Activated T-helper 2 cell treated with anti-CD3 and anti-CD28 coated beads, Interferon-gamma antibody, Interleukin-2, Interleukin-4, amounts not matched to agents 10 μg/mL and 5 μg/mL and 100 μg/mL, durations not matched to agents 14 hours and 24 hours and 36 hours (primary cell): Measurements from ENCODE around the gene JDP2. TPM values are rescaled to one million over a fixed set of nuclear protein-coding genes. Genes with fewer than 3 reads are reported as not detected.

ENCODE experiments used
- DNase-seq: peaks from one replicate; pipeline ENCODE4 v3.0.0; 2021; ENCODE audit warnings: low spot score
- H3K27ac Mint-ChIP-seq: one replicate; pipeline ENCODE4 v1.8.0; 2021; ENCODE audit warnings: mixed read lengths
- H3K27me3 Mint-ChIP-seq: one replicate; pipeline ENCODE4 v1.8.0; 2021; ENCODE audit warnings: low read depth, mixed read lengths
- H3K36me3 Mint-ChIP-seq: one replicate; pipeline ENCODE4 v1.8.0; 2021; ENCODE audit warnings: low read depth, mixed read lengths
- H3K4me1 Mint-ChIP-seq: one replicate; pipeline ENCODE4 v1.8.0; 2021; ENCODE audit warnings: low read depth, mixed read lengths
- H3K4me3 Mint-ChIP-seq: one replicate; pipeline ENCODE4 v1.8.0; 2021; ENCODE audit warnings: low read depth, mild to moderate bottlenecking, moderate library complexity, mixed read lengths
- H3K9me3 Mint-ChIP-seq: one replicate; pipeline ENCODE4 v1.8.0; 2021; ENCODE audit warnings: mixed read lengths
- intact Hi-C: fragments of 100-400 bp; cut with micrococcal nuclease; formaldehyde crosslinking; loops from one replicate; pipeline ENCODE4 v1.15.1; 2023
- total RNA-seq: library from RNA; stranded (reverse); gene quantifications from 2 replicates; pipeline ENCODE4 v1.2.3, GENCODE V29; 2022

JDP2 gene
- total RNA-seq, 1 donor from 2014 or later = 1.1 TPM

- peaks cover 75% of the 10 kb centered on the region for H3K4me1 Mint-ChIP-seq
- peak overlapping the region; percentile 10 for H3K4me3 Mint-ChIP-seq
These were observed 65.2 kb downstream of the JDP2 start for GRCh38 chr14:75492832-75493591.

GRCh38 chr14:75493592-75494087 is 65.8 kb downstream of the JDP2 start:
- DNase-seq = no peak
- Mint-ChIP-seq H3K9me3 (peaks cover 3% of the 10 kb centered on the region), H3K36me3 (no peaks in the 10 kb centered on the region), H3K4me1 (peaks cover 74% of the 10 kb centered on the region), H3K27ac (peak overlapping the region; percentile 85), H3K4me3 (no peak overlapping the region), H3K27me3 (no peaks in the 10 kb centered on the region)
- intact Hi-C loops = loop anchor here (10.0 kb wide), 1 partner anchor 369 kb away; the partner anchor contains the start of gene NEK9

More at GRCh38 chr14:75492832-75493591, 65.2 kb downstream of the JDP2 start:
- H3K27ac Mint-ChIP-seq = peak overlapping the region; percentile 85
- intact Hi-C loops = loop anchor here (10.0 kb wide), 1 partner anchor 368 kb away; the partner anchor contains the start of gene NEK9
- H3K9me3 Mint-ChIP-seq = peaks cover 3% of the 10 kb centered on the region
- no peaks in the 10 kb centered on the region for H3K27me3 Mint-ChIP-seq
- no peaks in the 10 kb centered on the region for H3K36me3 Mint-ChIP-seq
- no peak for DNase-seq

GRCh38 chr14:75494896-75495295 is 67.1 kb downstream of the JDP2 start:
- Mint-ChIP-seq H3K4me1 (peaks cover 77% of the 10 kb centered on the region), H3K9me3 (peaks cover 3% of the 10 kb centered on the region), H3K36me3 (peaks cover 3% of the 10 kb centered on the region), H3K27me3 (no peaks in the 10 kb centered on the region), H3K4me3 (no peak overlapping the region), H3K27ac (peak overlapping the region; percentile 96)
- no peak for DNase-seq
- intact Hi-C loops = loop anchor here (10.0 kb wide), 1 partner anchor 370 kb away; the partner anchor contains the start of gene NEK9

GRCh38 chr14:75495399-75495798 is 67.6 kb downstream of the JDP2 start:
- Mint-ChIP-seq H3K4me3 (no peak overlapping the region), H3K27me3 (no peaks in the 10 kb centered on the region), H3K27ac (peak overlapping the region; percentile 96), H3K9me3 (peaks cover 3% of the 10 kb centered on the region), H3K36me3 (peaks cover 3% of the 10 kb centered on the region), H3K4me1 (peaks cover 75% of the 10 kb centered on the region)
- no peak for DNase-seq
- intact Hi-C loops = loop anchor here (10.0 kb wide), 1 partner anchor 371 kb away; the partner anchor contains the start of gene NEK9

GRCh38 chr14:75495882-75496281 is 68.1 kb downstream of the JDP2 start:
- Mint-ChIP-seq H3K36me3 (peaks cover 3% of the 10 kb centered on the region), H3K9me3 (peaks cover 3% of the 10 kb centered on the region), H3K4me3 (no peak overlapping the region), H3K27me3 (no peaks in the 10 kb centered on the region), H3K27ac (peak overlapping the region; percentile 96), H3K4me1 (peaks cover 72% of the 10 kb centered on the region)
- DNase-seq = no peak
- intact Hi-C loops = loop anchor here (2.0 to 10.0 kb wide), 4 partner anchors 77 to 371 kb away; partner anchors contain the start of genes ERG28, NEK9 and TTLL5

GRCh38 chr14:75496755-75497154 is 68.9 kb downstream of the JDP2 start:
- intact Hi-C loops = loop anchor here (1.0 to 10.0 kb wide), 8 partner anchors 26 to 372 kb away; partner anchors contain the start of genes BATF, ERG28, NEK9 and TTLL5
- Mint-ChIP-seq H3K4me3 (no peak overlapping the region), H3K27ac (peak overlapping the region; percentile 96), H3K4me1 (peaks cover 71% of the 10 kb centered on the region), H3K9me3 (peaks cover 3% of the 10 kb centered on the region), H3K27me3 (no peaks in the 10 kb centered on the region), H3K36me3 (peaks cover 3% of the 10 kb centered on the region)
- DNase-seq = no peak

- H3K4me3 Mint-ChIP-seq = peak overlapping the region; percentile 73
- DNase-seq = peak; percentile 58
- intact Hi-C loops = loop anchor here (1.0 to 10.0 kb wide), 8 partner anchors 25 to 372 kb away; partner anchors contain the start of genes BATF, ERG28, NEK9 and TTLL5
- peaks cover 3% of the 10 kb centered on the region for H3K9me3 Mint-ChIP-seq
- H3K4me1 Mint-ChIP-seq = peaks cover 67% of the 10 kb centered on the region
- peak overlapping the region; percentile 96 for H3K27ac Mint-ChIP-seq
- peaks cover 3% of the 10 kb centered on the region for H3K36me3 Mint-ChIP-seq
- no peaks in the 10 kb centered on the region for H3K27me3 Mint-ChIP-seq
These were observed 69.4 kb downstream of the JDP2 start for GRCh38 chr14:75497191-75497590.

- H3K27me3 Mint-ChIP-seq = no peaks in the 10 kb centered on the region
- H3K27ac Mint-ChIP-seq = peak overlapping the region; percentile 96
- H3K4me1 Mint-ChIP-seq = peaks cover 63% of the 10 kb centered on the region
- no peak for DNase-seq
- peaks cover 3% of the 10 kb centered on the region for H3K9me3 Mint-ChIP-seq
- H3K4me3 Mint-ChIP-seq = peak overlapping the region; percentile 73
- intact Hi-C loops = loop anchor here (1.0 to 10.0 kb wide), 8 partner anchors 25 to 373 kb away; partner anchors contain the start of genes BATF, ERG28, NEK9 and TTLL5
- H3K36me3 Mint-ChIP-seq = peaks cover 3% of the 10 kb centered on the region
These were observed 69.9 kb downstream of the JDP2 start for GRCh38 chr14:75497701-75498100.

GRCh38 chr14:75499084-75499875 is 71.5 kb downstream of the JDP2 start:
- H3K9me3 Mint-ChIP-seq = peaks cover 3% of the 10 kb centered on the region
- H3K27ac Mint-ChIP-seq = peak overlapping the region; percentile 90
- H3K4me3 Mint-ChIP-seq = peak overlapping the region; percentile 27
- intact Hi-C loops = loop anchor here (10.0 kb wide), 1 partner anchor 374 kb away; the partner anchor contains the start of gene NEK9
- H3K27me3 Mint-ChIP-seq = no peaks in the 10 kb centered on the region
- H3K4me1 Mint-ChIP-seq = peaks cover 52% of the 10 kb centered on the region
- H3K36me3 Mint-ChIP-seq = peaks cover 3% of the 10 kb centered on the region
- no peak for DNase-seq

GRCh38 chr14:75501080-75501479 is 73.3 kb downstream of the JDP2 start:
- Mint-ChIP-seq H3K4me1 (peaks cover 36% of the 10 kb centered on the region), H3K4me3 (no peak overlapping the region), H3K27me3 (no peaks in the 10 kb centered on the region), H3K9me3 (peaks cover 8% of the 10 kb centered on the region), H3K27ac (no peak overlapping the region), H3K36me3 (peaks cover 3% of the 10 kb centered on the region)
- DNase-seq = no peak
- intact Hi-C loops = no loop called here

GRCh38 chr14:75504411-75504810 is 76.6 kb downstream of the JDP2 start:
- intact Hi-C loops = no loop called here
- peaks cover 21% of the 10 kb centered on the region for H3K4me1 Mint-ChIP-seq
- DNase-seq = no peak
- no peak overlapping the region for H3K27ac Mint-ChIP-seq
- no peaks in the 10 kb centered on the region for H3K27me3 Mint-ChIP-seq
- peaks cover 34% of the 10 kb centered on the region for H3K9me3 Mint-ChIP-seq
- H3K36me3 Mint-ChIP-seq = peaks cover 8% of the 10 kb centered on the region
- no peak overlapping the region for H3K4me3 Mint-ChIP-seq

- H3K9me3 Mint-ChIP-seq = peaks cover 58% of the 10 kb centered on the region
- DNase-seq = no peak
- H3K36me3 Mint-ChIP-seq = peaks cover 25% of the 10 kb centered on the region
- H3K27ac Mint-ChIP-seq = no peak overlapping the region
- H3K4me3 Mint-ChIP-seq = no peak overlapping the region
- intact Hi-C loops = no loop called here
- H3K27me3 Mint-ChIP-seq = no peaks in the 10 kb centered on the region
- H3K4me1 Mint-ChIP-seq = peaks cover 25% of the 10 kb centered on the region
These were observed 79.1 kb downstream of the JDP2 start for GRCh38 chr14:75506930-75507329.
